Ammon's horn (tissue), 1 donor: ENCODE results near the gene NOS3.

ENCODE experiments used
- DNase-seq: peaks from one replicate; pipeline ENCODE4 v3.0.0-alpha.2; 2016; ENCODE audit warnings: low spot score

The NOS3 gene

DNA sequence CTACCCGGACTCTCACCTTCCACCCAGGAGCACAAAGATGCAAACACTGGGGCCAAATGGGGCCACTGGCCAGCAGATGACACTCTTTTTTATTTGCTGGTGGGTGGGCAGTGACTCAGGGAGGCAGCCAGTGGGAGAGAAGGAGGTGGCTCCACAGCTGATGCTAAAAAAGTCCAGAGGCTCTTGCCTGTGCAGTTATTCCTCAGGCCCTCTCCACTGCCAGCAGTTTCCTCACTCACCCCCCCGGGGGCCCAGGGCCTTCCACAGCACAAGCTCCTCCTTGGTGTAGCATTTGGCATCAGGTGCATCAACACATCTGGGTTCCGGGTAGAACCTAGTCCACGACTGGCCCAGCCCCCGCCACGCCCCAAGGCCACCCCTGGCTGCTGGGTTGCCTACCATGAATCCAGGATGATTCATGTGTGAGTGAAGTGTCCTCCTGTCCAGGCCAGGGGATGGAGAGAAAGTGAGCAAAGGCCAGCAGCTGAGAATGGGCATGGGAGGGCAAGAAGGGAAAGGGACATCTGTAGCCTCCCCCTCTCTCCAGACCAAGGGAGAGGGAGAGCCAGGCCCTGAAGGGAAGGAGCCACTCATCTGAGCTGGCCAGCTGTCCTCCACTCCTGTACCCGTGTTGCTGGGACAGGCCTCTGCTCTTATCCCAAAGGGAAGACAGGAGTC lies 11.0 kb upstream of the NOS3 start:
- no peak for DNase-seq

DNA sequence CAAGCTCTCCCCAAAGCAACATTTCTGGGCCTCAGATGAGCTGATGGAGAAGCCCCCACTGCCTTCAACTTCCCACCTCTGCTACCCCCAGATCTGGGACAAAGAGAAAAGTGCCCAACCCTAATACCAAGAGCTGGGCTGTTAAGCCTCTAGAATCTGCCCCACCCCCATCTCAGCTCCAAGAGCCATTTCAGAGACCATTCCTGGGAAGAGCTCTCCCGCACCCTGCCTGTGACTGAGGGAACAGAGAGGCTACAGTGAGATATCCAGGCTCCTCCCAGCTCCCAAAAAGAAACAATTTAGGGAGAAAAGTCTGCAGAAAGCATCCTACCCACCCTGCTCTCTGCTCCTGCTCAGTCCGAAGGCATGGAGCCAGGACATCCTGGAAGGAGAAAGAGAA lies 10.2 kb upstream of the NOS3 start:
- no peak for DNase-seq

DNA sequence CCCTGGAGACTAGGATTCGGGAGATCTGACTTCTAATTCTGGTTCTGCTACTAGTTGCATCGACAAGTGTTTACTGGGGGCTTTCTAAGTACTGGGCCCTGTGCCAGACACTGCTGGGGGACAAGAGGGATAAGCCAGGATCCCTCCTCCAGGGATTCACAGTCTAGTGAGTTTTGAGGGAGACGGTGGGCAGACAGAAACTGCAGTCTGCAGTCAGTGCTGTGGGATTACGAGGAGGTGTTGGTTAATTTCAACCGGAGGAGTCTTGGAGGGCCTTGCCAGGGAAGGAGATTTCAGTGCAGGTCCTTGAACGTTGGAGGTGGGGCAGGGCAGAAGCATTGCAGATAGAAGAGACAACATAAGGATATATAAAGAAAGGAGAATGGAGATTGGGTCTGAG lies 9.2 kb upstream of the NOS3 start:
- DNase-seq = no peak

DNA sequence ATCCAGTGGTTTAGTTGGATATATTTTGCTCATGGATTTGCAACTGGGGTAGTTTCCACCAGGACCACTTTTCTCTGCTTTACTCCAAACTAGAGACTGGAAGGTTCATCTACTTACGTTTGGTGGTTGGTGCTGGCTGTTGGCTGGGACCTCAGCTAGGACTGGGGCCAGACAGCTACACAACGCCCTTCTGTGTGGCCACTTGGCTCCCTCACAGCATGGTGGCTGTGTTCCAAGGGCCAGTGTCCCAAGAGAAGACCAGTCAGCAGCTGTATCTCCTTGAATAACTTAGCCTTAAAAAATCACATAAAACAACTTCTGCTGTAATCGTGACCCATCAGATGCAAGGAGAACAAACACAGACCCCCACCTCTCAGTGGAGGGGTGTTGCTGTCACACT lies 8.5 kb upstream of the NOS3 start:
- peak; percentile 97 for DNase-seq

DNA sequence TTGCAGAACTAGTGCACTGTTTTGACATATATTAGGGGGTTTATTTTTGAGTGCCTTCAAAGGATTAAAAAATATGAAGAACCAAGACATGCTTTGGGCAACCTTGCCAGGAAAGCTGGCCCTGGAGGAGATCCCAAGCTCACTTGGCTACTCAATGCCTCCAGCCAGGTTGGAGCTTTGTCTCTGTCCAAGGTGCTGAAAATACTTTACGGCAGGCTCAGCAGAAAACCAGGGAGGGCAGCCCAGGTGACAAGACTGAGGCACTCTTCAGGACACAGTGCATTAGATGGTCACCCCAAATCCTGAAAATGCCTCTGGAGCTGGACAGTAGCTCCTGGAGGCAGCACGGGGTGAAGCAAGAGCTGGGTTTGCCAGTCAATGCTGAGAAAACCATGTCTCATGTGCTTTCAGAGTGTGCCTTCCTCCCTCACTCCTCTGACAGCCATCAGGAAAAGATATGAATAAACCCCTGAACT lies 6.9 kb upstream of the NOS3 start:
- DNase-seq = no peak

DNA sequence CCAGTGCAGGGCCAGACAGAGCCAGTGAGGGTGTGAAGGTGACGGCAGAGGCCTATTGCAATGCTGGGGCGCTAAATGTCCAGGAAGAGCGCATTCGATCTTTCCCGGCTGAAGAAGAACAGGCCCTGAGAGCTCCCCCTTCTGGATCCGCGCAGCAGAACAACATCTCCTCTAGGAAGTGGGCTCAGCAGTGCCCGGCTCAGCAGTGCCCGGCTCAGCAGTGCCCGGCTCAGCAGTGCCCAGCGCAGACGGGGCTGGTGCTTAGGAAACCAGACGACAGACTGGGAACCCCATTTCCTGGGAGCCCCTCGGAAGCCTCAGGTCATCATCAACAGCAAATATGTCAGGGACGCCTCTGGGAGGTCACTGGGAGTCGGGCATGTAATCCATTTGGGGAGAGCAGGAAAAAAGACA lies 4.7 kb upstream of the NOS3 start:
- DNase-seq = peak; percentile 72

DNA sequence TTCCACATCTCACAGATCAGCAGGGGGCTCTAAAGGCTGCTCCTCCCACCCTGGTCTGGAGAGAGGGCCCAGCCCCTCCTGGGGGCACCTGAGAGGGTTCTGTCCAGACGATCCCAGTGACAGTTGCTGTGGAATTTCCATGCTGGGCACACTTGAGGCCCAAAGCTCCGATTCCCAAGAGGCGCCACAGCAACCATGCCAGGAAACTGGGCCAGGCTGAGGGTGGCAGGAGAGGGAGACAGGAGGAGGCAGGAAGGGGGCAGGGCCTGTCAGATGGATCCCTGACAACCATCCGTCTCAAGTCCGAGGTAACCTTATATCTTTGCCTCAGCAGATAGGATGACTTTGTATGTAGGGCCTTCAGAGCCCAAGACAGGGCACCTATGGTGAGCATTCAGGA lies 4.3 kb upstream of the NOS3 start:
- no peak for DNase-seq

DNA sequence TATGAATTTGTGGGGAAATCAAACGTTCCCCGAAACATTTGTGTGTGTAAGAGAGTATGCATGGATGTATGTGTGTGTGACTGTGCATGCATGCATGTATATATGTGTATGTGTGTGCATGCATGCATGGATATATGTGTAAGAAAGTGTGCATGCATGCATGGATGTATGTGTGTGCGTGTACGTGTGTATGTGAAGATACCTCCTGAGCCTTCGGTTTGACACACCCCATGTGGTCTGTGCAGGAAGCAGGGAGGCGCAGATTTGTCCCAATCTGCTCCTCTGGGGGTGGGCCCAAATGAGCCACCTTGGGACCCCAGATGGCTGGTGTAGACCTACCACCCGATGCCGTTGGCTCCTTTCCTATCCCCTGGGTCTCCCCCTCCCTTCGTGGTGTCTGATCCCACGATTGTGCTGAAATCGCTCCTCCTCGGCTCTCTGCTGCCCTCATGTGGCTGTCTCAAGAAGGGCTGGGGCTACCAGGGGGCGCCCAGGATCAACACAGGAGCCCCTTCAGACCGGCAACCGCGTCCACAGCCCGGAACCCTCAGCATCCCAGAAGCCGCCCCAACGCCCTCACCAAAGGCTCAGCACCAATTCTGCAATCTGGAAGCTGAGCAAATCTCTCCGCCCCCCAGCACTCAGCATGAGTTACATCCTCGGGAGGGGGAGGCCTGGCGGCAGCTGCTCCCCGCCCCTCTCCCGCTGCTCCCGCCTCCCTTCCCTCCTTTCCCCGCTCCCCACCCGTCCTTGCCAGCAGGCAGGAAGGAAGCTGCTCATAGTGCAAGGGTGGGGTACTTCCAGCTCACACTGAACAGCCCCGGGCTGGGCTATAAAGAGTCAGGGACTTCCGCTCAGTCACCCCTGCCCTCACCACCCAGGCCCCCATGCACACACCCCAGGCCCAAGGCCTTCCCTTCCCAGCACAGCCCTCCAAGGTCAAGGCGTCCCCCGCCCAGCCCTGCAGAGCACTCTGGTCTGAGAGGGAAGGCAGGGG lies 2.3 kb upstream of the NOS3 start:
- DNase-seq = peak; percentile 75

DNA sequence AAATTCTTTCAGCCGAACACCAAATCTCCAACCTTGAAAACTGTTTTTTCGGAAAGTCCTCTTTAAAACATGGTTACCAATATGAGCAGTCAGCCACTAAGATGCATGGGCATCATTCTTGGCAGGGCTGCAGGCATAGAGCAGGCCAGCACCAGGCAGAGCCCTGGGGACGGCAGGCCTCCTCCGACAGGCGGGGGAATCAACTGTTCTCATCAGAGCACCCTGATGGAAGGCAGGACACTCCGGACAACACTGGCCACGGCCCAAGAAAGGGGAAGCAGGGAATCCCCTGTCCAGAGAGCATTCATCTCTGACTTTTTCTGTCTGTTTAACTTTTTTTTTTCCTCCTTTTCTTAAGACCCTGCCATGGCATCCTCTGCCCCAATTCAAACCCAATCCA lies 1.4 kb upstream of the NOS3 start:
- no peak for DNase-seq

DNA sequence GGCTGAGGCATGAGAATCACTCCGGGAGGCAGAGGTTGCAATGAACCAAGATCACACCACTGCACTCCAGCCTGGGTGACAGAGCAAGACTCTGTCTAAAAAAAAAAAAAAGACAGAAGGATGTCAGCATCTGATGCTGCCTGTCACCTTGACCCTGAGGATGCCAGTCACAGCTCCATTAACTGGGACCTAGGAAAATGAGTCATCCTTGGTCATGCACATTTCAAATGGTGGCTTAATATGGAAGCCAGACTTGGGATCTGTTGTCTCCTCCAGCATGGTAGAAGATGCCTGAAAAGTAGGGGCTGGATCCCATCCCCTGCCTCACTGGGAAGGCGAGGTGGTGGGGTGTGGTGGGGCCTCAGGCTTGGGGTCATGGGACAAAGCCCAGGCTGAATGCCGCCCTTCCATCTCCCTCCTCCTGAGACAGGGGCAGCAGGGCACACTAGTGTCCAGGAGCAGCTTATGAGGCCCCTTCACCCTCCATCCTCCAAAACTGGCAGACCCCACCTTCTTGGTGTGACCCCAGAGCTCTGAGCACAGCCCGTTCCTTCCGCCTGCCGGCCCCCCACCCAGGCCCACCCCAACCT lies 1.3 kb downstream of the NOS3 start:
- DNase-seq = no peak

DNA sequence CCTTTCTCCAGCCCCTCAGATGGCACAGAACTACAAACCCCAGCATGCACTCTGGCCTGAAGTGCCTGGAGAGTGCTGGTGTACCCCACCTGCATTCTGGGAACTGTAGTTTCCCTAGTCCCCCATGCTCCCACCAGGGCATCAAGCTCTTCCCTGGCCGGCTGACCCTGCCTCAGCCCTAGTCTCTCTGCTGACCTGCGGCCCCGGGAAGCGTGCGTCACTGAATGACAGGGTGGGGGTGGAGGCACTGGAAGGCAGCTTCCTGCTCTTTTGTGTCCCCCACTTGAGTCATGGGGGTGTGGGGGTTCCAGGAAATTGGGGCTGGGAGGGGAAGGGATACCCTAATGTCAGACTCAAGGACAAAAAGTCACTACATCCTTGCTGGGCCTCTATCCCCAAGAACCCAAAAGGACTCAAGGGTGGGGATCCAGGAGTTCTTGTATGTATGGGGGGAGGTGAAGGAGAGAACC lies 2.1 kb downstream of the NOS3 start:
- DNase-seq = peak; percentile 46

DNA sequence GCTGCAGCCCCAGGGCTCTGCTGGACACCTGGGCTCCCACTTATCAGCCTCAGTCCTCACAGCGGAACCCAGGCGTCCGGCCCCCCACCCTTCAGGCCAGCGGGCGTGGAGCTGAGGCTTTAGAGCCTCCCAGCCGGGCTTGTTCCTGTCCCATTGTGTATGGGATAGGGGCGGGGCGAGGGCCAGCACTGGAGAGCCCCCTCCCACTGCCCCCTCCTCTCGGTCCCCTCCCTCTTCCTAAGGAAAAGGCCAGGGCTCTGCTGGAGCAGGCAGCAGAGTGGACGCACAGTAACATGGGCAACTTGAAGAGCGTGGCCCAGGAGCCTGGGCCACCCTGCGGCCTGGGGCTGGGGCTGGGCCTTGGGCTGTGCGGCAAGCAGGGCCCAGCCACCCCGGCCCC lies 2.7 kb downstream of the NOS3 start:
- no peak for DNase-seq

DNA sequence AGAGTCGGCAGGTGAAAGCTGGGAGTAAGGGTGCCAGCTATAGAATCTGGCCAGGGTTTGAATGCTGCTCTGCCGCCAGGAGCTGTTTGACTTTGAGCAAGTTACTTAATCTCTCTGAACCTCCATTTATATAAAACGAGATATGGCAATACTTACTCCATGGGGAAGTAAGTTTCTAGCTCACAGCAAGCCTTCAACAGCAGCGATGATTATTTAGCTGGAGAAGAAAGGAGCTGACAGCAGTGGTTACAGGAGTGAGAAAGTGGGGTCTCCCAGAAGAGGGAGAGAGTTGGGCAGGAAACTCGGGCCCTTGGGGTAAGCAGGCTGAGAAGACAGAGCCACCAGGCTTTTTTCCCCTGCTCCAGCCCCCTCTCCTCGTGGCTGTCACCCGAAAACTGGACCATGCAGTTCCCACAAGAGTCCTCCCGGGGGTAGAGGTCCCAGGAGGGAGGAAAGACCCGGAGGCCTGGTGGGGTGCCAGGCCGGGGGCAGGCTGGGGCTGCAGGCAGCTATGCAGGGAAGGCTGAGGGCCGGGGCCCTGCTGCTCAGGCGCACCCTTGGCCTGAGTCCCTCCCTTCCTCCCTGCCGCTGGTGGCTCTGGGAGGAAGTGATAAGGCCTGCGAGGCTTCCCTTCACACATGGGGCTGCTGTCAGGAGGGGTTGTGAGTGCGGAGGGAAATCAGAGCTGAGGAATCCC lies 3.5 kb downstream of the NOS3 start:
- no peak for DNase-seq

DNA sequence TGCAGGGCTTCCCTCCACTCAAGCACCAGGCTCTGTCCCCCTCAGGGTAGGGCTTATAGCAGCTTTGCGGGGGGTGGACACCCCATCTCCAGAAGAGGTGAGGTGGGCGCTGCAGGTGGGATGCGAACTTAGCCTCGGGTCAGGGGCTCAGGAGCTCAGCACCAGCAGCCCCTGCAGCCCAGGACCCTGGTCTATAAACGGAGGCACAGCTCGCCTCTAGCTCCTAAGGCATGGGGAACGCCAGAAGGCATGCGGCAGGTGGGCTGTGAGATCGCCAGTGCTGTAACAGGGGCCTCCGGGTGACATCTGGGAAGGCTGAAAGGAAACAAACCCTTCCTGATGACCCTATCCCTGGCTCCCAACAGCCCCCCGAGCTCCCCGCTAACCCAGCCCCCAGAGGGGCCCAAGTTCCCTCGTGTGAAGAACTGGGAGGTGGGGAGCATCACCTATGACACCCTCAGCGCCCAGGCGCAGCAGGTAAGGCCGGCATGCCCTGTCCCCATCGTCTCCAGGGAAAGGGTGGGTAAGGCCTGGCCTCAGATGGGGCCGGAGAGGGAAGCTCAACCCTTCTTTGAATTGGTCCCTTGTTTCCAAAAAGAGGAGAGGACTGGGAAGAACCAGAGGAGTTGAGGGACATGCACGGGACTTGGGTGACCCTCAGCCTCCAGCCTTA lies 4.2 kb downstream of the NOS3 start:
- DNase-seq = no peak

DNA sequence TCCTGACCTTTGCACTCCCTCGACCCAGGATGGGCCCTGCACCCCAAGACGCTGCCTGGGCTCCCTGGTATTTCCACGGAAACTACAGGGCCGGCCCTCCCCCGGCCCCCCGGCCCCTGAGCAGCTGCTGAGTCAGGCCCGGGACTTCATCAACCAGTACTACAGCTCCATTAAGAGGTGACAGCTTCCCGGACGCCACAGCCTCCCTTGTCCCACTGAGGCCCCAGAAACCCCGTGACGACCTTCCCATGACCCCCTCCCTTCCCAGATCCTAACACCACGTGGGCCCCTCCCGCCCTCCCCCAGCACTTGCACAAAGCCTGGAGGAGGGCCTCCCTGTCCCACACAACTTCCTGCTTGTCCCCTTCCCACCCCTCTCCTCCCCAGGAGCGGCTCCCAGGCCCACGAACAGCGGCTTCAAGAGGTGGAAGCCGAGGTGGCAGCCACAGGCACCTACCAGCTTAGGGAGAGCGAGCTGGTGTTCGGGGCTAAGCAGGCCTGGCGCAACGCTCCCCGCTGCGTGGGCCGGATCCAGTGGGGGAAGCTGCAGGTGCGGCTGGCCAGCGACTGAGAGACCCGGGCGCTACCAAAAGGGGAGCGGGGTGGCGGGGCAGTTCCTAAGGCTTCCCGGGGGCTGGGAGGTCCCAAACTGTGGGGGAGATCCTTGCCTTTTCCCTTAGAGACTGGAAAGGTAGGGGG lies 5.7 kb downstream of the NOS3 start:
- DNase-seq = no peak

DNA sequence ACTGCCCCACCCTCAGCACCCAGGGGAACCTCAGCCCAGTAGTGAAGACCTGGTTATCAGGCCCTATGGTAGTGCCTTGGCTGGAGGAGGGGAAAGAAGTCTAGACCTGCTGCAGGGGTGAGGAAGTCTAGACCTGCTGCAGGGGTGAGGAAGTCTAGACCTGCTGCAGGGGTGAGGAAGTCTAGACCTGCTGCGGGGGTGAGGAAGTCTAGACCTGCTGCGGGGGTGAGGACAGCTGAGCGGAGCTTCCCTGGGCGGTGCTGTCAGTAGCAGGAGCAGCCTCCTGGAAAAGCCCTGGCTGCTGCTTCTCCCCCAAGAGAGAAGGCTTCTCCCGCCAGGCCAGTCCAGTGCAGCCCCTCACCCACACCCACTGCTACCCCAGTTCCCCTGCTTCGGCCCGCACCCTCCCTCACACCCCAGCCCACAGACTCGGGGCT lies 6.3 kb downstream of the NOS3 start:
- no peak for DNase-seq

DNA sequence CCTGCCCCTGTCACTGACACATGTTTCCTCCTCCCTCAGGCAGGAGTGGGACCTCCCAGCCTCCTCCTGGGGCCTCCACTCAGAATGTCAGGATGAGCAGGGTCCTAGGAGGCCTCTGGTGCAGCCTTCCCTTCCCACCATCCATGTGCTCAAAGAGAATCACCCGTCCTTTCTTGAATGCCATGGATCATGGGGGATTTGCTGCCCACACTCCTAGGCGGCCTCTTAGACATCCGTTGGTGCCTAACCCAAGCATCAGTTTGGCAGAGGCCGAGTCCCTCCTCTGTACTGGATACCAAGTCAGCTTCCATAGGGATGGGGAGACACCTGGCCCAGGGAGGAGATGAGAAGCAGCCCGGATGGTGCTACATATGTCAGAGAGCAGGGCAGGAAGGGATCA lies 7.0 kb downstream of the NOS3 start:
- no peak for DNase-seq

DNA sequence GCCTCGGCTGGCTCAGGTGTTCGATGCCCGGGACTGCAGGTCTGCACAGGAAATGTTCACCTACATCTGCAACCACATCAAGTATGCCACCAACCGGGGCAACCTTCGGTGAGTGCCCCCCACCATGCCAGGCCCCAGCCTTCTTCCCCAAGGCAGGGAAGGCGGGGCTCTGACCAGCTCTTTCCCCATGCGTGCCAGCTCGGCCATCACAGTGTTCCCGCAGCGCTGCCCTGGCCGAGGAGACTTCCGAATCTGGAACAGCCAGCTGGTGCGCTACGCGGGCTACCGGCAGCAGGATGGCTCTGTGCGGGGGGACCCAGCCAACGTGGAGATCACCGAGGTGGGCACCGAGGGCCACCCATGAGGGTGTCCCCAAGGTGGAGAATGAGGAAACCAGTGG lies 7.5 kb downstream of the NOS3 start:
- DNase-seq = no peak

DNA sequence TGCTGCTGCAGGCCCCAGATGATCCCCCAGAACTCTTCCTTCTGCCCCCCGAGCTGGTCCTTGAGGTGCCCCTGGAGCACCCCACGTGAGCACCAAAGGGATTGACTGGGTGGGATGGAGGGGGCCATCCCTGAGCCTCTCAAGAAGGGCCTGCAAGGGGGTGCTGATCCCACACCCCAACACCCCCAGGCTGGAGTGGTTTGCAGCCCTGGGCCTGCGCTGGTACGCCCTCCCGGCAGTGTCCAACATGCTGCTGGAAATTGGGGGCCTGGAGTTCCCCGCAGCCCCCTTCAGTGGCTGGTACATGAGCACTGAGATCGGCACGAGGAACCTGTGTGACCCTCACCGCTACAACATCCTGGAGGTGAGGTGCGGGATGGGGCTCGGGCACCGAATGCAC lies 8.2 kb downstream of the NOS3 start:
- no peak for DNase-seq

DNA sequence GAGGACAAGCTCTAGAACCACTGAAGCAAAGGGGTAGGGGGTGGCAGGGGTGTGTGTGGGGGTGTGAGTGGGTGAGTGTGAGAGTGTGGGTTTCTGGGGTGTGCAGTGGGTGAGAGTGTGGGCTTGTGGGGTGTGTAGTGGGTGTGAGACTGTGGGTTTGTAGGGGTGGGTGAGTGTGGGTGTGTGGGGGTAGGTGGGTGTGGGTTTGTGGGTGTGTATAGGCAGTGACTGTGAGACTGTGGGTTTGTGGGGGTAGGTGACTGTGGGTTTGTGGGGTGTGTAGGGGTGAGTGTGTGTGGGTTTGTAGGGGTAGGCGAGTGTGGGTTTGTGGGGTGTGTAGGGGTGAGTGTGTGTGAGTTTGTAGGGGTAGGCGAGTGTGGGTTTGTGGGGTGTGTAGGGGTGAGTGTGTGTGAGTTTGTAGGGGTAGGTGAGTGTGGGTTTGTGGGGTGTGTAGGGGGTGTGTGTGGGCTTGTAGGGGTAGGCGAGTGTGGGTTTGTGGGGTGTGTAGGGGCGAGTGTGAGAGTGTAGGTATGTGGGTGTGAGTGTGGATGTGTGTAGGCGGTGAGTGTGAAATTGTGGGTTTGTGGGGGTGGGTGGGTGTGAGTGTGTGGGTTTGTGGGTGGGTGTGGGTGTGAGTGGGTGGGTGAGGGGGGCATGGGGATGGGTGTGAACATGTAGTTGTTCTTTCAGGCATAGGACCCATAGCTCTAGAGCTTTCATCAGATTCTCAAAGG lies 8.8 kb downstream of the NOS3 start:
- DNase-seq = no peak
